ENCODE measurements around the gene B3GNT4.

- TF ChIP-seq ZNF691 (CRISPR knock-in tag; IDR thresholded peaks at IDR 0.05; ENCODE audit: borderline replicate concordance, low read depth) (no peak), ZNF501 (CRISPR knock-in tag; IDR thresholded peaks at IDR 0.05) (no peak), ZNF850 (CRISPR knock-in tag; conservative IDR thresholded peaks at IDR 0.05) (no peak), HDAC6 (IDR thresholded peaks at IDR 0.05; ENCODE audit: low read depth, low read length) (no peak), POLR2A (IDR thresholded peaks at IDR 0.05; ENCODE audit: insufficient read depth in 1 of 2, low read depth in 2 of 2, low read length in 2 of 2) (no peak), ZNF740 (CRISPR knock-in tag; IDR thresholded peaks at IDR 0.05) (no peak), POLR2AphosphoS5 (IDR thresholded peaks at IDR 0.05; ENCODE audit: low read depth, low read length) (no peak), ZNF788 (CRISPR knock-in tag; IDR thresholded peaks at IDR 0.05; ENCODE audit: borderline replicate concordance) (no peak), ZNF3 (CRISPR knock-in tag; IDR thresholded peaks at IDR 0.05) (no peak), CEBPZ (IDR thresholded peaks at IDR 0.05; ENCODE audit: low read length) (no peak), HNF1B (CRISPR knock-in tag; IDR thresholded peaks at IDR 0.05) (no peak), ZNF549 (CRISPR knock-in tag; IDR thresholded peaks at IDR 0.05) (no peak), CTCF (CRISPR knock-in tag; IDR thresholded peaks at IDR 0.05) (no peak)
Measured at GRCh38 chr12:122171399-122171798, 32.1 kb upstream of the B3GNT4 start.

Measured in HepG2 (cell line).